Liver (tissue), 9 donors: ENCODE data around the gene ACTN4. TPM values are rescaled to one million over a fixed set of nuclear protein-coding genes. Genes with fewer than 3 reads are reported as not detected.

Experiments used
- DNase-seq: peaks from one replicate; pipeline ENCODE4 v3.0.0-alpha.2; 2017; ENCODE audit warnings: low spot score
- H3K27ac ChIP-seq, 2 donors: one replicate each; pipeline ENCODE4 v1.7.0; 2013; ENCODE audit warnings: inconsistent platforms in 2 of 2, low read length in 2 of 2, control low read depth in 1 of 2, low read depth in 1 of 2, mild to moderate bottlenecking in 1 of 2
- H3K27me3 ChIP-seq, 4 donors: one replicate each; pipeline versions ENCODE4 v1.6.1 to v1.7.0; 2013; ENCODE audit warnings: low read length in 3 of 4, inconsistent platforms in 1 of 4, mild to moderate bottlenecking in 1 of 4, moderate library complexity in 1 of 4; ENCODE audit not compliant: control insufficient read depth in 4 of 4, insufficient read depth in 4 of 4
- H3K36me3 ChIP-seq, 4 donors: one replicate each; pipeline versions ENCODE4 v1.6.1 to v1.7.0; 2013; ENCODE audit warnings: low read length in 3 of 4, mild to moderate bottlenecking in 3 of 4, low read depth in 1 of 4, moderate library complexity in 1 of 4; ENCODE audit not compliant: control insufficient read depth in 4 of 4, insufficient read depth in 3 of 4
- H3K4me1 ChIP-seq, 4 donors: one replicate each; pipeline versions ENCODE4 v1.6.1 to v1.7.0; 2013; ENCODE audit warnings: low read length in 3 of 4, mild to moderate bottlenecking in 3 of 4, moderate library complexity in 1 of 4; ENCODE audit not compliant: control insufficient read depth in 4 of 4, insufficient read depth in 4 of 4
- H3K4me3 ChIP-seq, 3 donors: one replicate each; pipeline versions ENCODE4 v1.6.1 to v1.7.0; 2013; ENCODE audit warnings: low read length in 3 of 3, control low read depth in 1 of 3, low read depth in 1 of 3, mild to moderate bottlenecking in 1 of 3
- H3K9ac ChIP-seq, 2 donors: one replicate each; pipeline ENCODE4 v1.7.0; 2013; ENCODE audit warnings: low read length in 2 of 2, mild to moderate bottlenecking in 2 of 2, moderate library complexity in 2 of 2, control low read depth in 1 of 2, low read depth in 1 of 2
- H3K9me3 ChIP-seq, 4 donors: one replicate each; pipeline versions ENCODE4 v1.6.1 to v1.7.0; 2013; ENCODE audit warnings: low read length in 3 of 4; ENCODE audit not compliant: control insufficient read depth in 4 of 4
- EGR1 ChIP-seq, 2 donors: IDR thresholded peaks; 2 replicates each; pipeline ENCODE4 v1.6.1; 2016 to 2018; ENCODE audit warnings: antibody characterized with exemption in 2 of 2, low read depth in 2 of 2
- FOXA1 ChIP-seq: IDR thresholded peaks from 2 replicates; pipeline ENCODE4 v1.6.1; 2016; ENCODE audit warnings: antibody characterized with exemption
- FOXA2 ChIP-seq: IDR thresholded peaks from 2 replicates; pipeline ENCODE4 v1.6.1; 2016; ENCODE audit warnings: antibody characterized with exemption
- GABPA ChIP-seq, 2 donors: IDR thresholded peaks in 1 of 2; conservative IDR thresholded peaks in 1 of 2; 2 replicates each; pipeline ENCODE4 v1.6.1; 2016; ENCODE audit warnings: antibody characterized with exemption in 2 of 2, mild to moderate bottlenecking in 1 of 2, moderate library complexity in 1 of 2
- HNF4A ChIP-seq, 2 donors: conservative IDR thresholded peaks; 2 replicates each; pipeline ENCODE4 v1.6.1; 2016; ENCODE audit warnings: antibody characterized with exemption in 2 of 2, mild to moderate bottlenecking in 2 of 2
- HNF4G ChIP-seq: IDR thresholded peaks from 2 replicates; pipeline ENCODE4 v1.6.1; 2016; ENCODE audit warnings: antibody characterized with exemption
- JUND ChIP-seq, 2 donors: IDR thresholded peaks; 2 replicates each; pipeline ENCODE4 v1.6.1; 2016; ENCODE audit warnings: antibody characterized with exemption in 2 of 2
- MAX ChIP-seq: IDR thresholded peaks from 2 replicates; pipeline ENCODE4 v1.6.1; 2016; ENCODE audit warnings: antibody characterized with exemption
- NR2F2 ChIP-seq: IDR thresholded peaks from 2 replicates; pipeline ENCODE4 v1.6.1; 2016; ENCODE audit warnings: antibody characterized with exemption
- RAD21 ChIP-seq, 2 donors: IDR thresholded peaks; 2 replicates each; pipeline ENCODE4 v1.6.1; 2016; ENCODE audit warnings: antibody characterized with exemption in 2 of 2, mild to moderate bottlenecking in 2 of 2
- REST ChIP-seq: IDR thresholded peaks from 2 replicates; pipeline ENCODE4 v1.6.1; 2016; ENCODE audit warnings: antibody characterized with exemption, mild to moderate bottlenecking
- RXRA ChIP-seq, 2 donors: IDR thresholded peaks; 2 replicates each; pipeline ENCODE4 v1.6.1; 2017 to 2018; ENCODE audit warnings: antibody characterized with exemption in 2 of 2, mild to moderate bottlenecking in 1 of 2
- TAF1 ChIP-seq: conservative IDR thresholded peaks from 2 replicates; pipeline ENCODE4 v1.6.1; 2016; ENCODE audit warnings: antibody characterized with exemption, mild to moderate bottlenecking
- YY1 ChIP-seq: IDR thresholded peaks from 2 replicates; pipeline ENCODE4 v1.6.1; 2016; ENCODE audit warnings: antibody characterized with exemption, mild to moderate bottlenecking
- ZBTB33 ChIP-seq: IDR thresholded peaks from 2 replicates; pipeline ENCODE4 v1.6.1; 2016; ENCODE audit warnings: antibody characterized with exemption
- WGBS: extraction: QIAGEN DNeasy Blood & Tissue Kit; methylation state at CpG from one replicate; pipeline ENCODE4 v1.1.7; 2013; 5-methylcytosine and 5-hydroxymethylcytosine counted together
- polyA plus RNA-seq, 2 donors: library from polyadenylated mRNA; stranded (reverse) in 1 of 2; unstranded in 1 of 2; fragments of 200-250 nt in 1 of 2; fragments of >200 nt in 1 of 2; fragmentation: Nextera tagmentation in 1 of 2; extraction: Ambion mirVana in 1 of 2; gene quantifications; one replicate each; pipeline versions ENCODE4 v1.2.1 to v1.2.3, GENCODE V29; 2013 to 2015
- total RNA-seq, 2 donors: library from RNA; depleted of rRNA; stranded (reverse); fragments of >200 nt; gene quantifications; one replicate each; pipeline ENCODE4 v1.2.3, GENCODE V29; 2014
- donor health status: healthy.
- donor health status: healthy.
- donor health status: healthy.
- donor health status: healthy.
- donor health status: healthy.

The ACTN4 gene
- total and polyA plus RNA-seq, 4 donors: 35.4 to 164 (median 98.7) TPM

- TF ChIP-seq NR2F2: no peak
- TF ChIP-seq GABPA (IDR thresholded peaks at IDR 0.05 in 1 of 2, conservative IDR thresholded peaks at IDR 0.05 in 1 of 2): no peak
- no peak for TF ChIP-seq FOXA2
- TF ChIP-seq YY1: no peak
- no peak for TF ChIP-seq RXRA (IDR thresholded peaks at IDR 0.05)
- TF ChIP-seq HNF4G: no peak
- no peak for TF ChIP-seq RAD21 (IDR thresholded peaks at IDR 0.05)
- H3K4me3 ChIP-seq: no peak overlapping the region
- peaks cover 21 to 74% (median 37%) of the 10 kb centered on the region in 4 donors for H3K4me1 ChIP-seq
- no peak for DNase-seq
- peak overlapping the region; percentile 78 to 82 for H3K27ac ChIP-seq
- H3K36me3 ChIP-seq: peaks cover 0 to 3% (median 0%) of the 10 kb centered on the region in 4 donors
- H3K27me3 ChIP-seq: no peaks in the 10 kb centered on the region
- H3K9ac ChIP-seq: peak overlapping the region in 1 of 2 donors; percentile 39
- no peaks in the 10 kb centered on the region for H3K9me3 ChIP-seq
- 68% methylated on average over 4 of the region's 4 CpGs for WGBS
Observed at GRCh38 chr19:38679839-38680238, 32.4 kb downstream of the ACTN4 start.

- H3K36me3 ChIP-seq: peaks cover 0 to 3% (median 0%) of the 10 kb centered on the region in 4 donors
- H3K9ac ChIP-seq: peak overlapping the region in 1 of 2 donors; percentile 9
- DNase-seq: no peak
- no peaks in the 10 kb centered on the region for H3K27me3 ChIP-seq
- H3K4me3 ChIP-seq: no peak overlapping the region
- peak overlapping the region; percentile 88 to 92 for H3K27ac ChIP-seq
- peaks cover 29 to 69% (median 45%) of the 10 kb centered on the region in 4 donors for H3K4me1 ChIP-seq
- TF ChIP-seq EGR1 (IDR thresholded peaks at IDR 0.05; ENCODE audit: low read depth in 2 of 2): no peak
- TF ChIP-seq RAD21 (IDR thresholded peaks at IDR 0.05): no peak
- TF ChIP-seq HNF4A (conservative IDR thresholded peaks at IDR 0.05): no peak
- no peak for TF ChIP-seq FOXA2
- no peak for TF ChIP-seq TAF1
- no peak for TF ChIP-seq FOXA1
- TF ChIP-seq REST: no peak
- no peak for TF ChIP-seq MAX
- TF ChIP-seq JUND (IDR thresholded peaks at IDR 0.05): no peak
- no peaks in the 10 kb centered on the region for H3K9me3 ChIP-seq
- WGBS: 97% methylated on average over 11 of the region's 11 CpGs
Observed at GRCh38 chr19:38682195-38682867, 34.9 kb downstream of the ACTN4 start.

GRCh38 chr19:38682872-38683392 lies 35.5 kb downstream of the ACTN4 start:
- no peak for TF ChIP-seq ZBTB33
- Histone ChIP-seq H3K27ac (peak overlapping the region; percentile 88 to 92), H3K27me3 (no peaks in the 10 kb centered on the region), H3K4me1 (peaks cover 29 to 67% (median 45%) of the 10 kb centered on the region in 4 donors), H3K9me3 (no peaks in the 10 kb centered on the region), H3K36me3 (peaks cover 0 to 3% (median 0%) of the 10 kb centered on the region in 4 donors), H3K4me3 (no peak overlapping the region), H3K9ac (peak overlapping the region in 1 of 2 donors; percentile 78)
- DNase-seq: no peak
- WGBS: 89% methylated on average over 7 of the region's 7 CpGs
